Measurements from ENCODE around the gene MYL9.

DNA sequence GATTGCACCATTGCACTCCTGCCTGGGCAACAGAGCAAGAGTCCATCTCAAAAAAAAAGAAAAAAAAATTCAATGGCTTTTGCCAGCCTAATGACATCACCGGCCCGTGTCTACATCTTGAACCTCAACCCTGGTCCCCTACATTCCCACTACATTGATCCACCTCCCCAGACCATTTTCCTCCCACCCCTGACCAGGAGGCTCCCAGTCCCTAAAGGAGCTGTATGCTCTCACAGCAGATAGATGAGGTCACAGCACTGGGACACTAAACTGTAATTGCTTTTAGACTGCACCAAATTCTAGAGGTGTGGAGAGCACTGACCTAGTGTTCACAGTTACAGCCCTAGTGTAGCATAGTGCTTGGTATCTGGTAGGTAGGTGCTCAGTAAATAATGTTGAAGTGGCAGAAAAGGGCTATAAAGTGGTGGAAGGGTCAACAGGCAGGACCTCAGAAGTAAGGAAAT is 42.7 kb downstream of the MYL9 start:
- TF ChIP-seq, protein P1, sequence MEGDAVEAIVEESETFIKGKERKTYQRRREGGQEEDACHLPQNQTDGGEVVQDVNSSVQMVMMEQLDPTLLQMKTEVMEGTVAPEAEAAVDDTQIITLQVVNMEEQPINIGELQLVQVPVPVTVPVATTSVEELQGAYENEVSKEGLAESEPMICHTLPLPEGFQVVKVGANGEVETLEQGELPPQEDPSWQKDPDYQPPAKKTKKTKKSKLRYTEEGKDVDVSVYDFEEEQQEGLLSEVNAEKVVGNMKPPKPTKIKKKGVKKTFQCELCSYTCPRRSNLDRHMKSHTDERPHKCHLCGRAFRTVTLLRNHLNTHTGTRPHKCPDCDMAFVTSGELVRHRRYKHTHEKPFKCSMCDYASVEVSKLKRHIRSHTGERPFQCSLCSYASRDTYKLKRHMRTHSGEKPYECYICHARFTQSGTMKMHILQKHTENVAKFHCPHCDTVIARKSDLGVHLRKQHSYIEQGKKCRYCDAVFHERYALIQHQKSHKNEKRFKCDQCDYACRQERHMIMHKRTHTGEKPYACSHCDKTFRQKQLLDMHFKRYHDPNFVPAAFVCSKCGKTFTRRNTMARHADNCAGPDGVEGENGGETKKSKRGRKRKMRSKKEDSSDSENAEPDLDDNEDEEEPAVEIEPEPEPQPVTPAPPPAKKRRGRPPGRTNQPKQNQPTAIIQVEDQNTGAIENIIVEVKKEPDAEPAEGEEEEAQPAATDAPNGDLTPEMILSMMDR (IDR thresholded peaks at IDR 0.05) = no peak
- no peak for TF ChIP-seq POLR2A (IDR thresholded peaks at IDR 0.05)

Measured in ovary (tissue), 3 donors.